ENCODE data around the gene FAM50B.

The FAM50B gene

GRCh38 chr6:3876101-3876500 lies 26.9 kb downstream of the FAM50B start:
- DNase-seq: no peak

DNA sequence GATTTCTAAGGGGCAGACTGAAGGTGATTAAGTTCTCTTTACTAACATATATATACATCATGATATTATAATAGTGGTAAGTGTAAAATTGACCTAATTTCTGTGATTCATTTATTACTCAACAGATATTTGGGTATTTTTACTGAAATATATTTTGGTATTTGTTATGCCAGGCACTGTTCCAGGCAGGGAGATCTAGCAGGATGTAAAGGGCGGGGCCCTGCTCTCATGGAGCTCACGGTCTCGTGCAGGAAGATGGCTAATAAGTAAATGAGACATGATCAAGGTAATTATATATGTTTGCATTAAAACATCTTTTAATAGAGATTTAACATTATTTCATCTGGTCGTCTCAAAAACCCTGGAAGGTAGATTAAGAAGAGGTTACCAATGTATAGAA lies 27.7 kb downstream of the FAM50B start:
- no peak for DNase-seq

DNA sequence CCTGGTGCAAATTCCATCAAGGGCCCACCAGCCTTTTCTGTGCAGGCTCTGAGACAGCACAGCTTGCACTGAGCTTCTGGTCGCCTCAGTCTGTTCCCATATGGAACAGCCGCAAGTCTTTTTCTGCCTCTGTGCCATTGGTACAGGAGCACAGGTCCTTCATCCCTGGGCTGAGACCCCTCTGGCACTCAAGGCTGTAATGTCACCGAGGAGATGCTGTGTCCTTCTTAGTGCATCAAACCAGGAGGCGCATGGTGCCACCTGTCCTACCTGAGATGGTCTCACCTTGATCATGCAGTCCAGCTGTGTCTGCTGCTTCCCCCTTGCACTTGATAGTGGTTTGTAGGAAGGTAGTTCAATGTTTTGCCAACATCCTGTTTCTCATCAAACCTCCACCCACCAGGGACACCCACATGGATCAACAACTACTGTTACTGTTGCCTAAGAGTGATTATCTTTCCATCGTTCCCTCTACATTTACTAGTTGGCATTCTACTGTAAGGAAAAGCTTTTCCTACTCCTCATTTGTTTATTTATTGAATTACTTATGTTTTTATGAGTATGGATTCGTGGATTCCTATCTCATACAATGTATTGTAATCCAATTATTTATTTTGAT lies 29.0 kb downstream of the FAM50B start:
- DNase-seq: no peak

DNA sequence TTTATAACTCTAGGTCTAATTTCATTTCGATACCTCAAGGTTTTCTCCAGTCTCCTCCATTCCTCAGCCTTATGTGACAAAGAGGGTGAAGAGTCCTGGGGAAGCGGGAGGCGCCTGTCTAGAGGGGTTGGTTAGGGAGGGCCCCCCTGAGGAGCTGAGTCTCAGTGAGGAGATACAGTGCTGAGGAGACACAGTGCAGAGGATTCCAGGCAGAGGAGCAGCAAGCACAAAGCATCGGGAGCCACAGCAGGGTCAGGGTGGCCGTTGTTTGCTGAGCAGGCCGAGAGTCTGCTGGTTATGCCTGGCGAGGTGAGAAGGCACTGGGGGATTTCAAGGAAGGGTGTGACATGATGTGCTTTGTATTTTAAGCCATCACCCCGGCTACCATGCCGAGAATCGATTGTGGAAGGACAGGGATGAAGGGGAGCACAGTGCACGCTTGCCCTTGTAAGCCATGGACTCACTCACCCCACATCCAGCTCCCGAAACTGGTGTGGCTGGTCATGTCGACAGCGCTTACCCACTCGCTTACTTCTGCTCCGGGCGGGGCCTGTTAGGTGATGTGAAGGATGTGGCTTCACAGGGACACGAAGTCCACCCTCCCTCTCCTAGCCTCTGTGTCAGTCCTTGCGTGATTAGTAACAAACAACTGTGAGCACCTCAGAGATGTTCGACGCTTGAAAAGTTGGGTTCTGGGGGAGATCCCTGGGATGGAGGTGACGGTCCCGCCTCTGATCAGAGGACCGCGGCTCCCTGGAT lies 30.2 kb downstream of the FAM50B start:
- DNase-seq: no peak

GRCh38 chr6:3881711-3882421 lies 32.7 kb downstream of the FAM50B start:
- no peak for DNase-seq

- DNase-seq: no peak
Observed at GRCh38 chr6:3882431-3882830, 33.3 kb downstream of the FAM50B start.

DNA sequence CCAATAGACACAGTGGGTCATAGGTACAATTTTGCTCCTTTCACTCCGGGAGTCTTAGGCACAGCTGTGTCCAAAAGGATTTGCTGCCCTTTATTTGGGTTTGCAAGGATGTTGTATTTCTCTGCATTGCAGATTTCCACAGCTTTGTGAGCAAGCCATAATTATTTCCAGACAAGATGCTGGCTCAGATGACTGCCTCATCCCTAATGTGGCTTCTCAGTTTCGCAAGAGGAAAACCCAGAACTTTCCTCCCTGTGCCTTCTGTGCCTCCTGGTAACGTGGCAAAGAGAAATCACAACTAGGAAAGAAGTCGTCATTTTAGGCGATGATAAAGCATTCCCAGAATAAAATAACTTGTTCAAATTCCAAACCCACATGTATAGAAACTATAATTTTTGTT lies 33.7 kb downstream of the FAM50B start:
- DNase-seq: no peak

- no peak for DNase-seq
Observed at GRCh38 chr6:3884007-3884745, 35.0 kb downstream of the FAM50B start.

GRCh38 chr6:3885262-3886036 lies 36.3 kb downstream of the FAM50B start:
- DNase-seq: no peak

- no peak for DNase-seq
Observed at GRCh38 chr6:3887150-3887700, 38.1 kb downstream of the FAM50B start.

DNA sequence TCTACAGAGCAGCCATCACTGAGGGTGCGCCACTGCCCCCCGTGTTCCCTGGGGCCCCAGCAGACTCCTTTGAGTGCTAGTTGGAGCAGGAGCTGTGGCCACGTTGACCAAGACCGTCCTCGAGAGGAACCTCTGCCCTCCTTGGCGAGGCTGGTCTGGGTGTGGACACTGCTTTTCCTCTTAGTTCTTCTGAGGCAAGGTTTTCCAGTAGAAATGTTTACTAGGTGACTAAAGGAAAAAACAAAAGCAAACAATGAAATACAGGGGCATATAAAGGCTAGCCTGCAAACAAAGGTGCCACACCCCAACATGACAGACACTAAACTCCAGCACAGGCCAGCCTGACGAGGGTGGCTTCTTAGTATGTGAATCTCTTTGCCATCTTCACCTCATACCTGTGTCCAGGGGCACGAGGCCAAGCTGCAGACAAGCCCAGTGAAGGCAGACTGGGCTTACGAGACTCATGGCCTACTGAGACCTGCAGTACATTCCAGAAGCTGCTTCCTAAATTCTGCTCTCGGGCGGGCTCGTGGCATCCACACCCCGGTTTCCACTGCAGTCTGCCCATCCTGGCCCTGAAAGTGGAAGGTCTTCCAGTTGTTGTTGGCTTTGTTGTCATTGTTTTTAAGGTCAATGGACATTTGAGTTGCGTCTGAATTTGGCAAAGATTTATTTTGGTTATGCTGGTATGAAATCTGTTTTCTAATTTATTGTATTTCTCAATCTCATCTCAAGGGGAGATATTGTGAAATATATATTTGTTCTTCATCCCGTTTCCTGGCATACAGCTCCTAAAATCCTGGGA lies 39.2 kb downstream of the FAM50B start:
- no peak for DNase-seq

- DNase-seq: no peak
Observed at GRCh38 chr6:3890047-3890446, 40.9 kb downstream of the FAM50B start.

DNA sequence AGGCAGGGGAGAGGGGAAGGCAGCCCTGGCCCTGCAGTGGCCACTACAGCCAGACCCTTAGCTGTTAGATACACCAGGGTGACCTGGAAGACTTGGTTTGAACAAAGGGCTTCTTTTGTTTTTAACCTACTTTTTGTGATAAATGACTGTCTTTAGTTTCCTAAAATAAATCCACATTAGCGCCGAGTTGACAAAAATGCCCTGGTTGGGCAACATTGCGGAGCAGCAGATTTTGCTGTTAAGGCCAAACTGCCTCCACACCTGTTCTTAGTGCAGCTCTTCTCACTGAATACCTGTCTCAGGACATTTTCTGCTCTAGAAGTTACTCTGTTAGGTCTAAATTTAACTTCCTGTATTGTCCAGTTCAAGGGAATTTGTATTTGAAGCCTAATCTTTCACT lies 42.7 kb downstream of the FAM50B start:
- no peak for DNase-seq

DNA sequence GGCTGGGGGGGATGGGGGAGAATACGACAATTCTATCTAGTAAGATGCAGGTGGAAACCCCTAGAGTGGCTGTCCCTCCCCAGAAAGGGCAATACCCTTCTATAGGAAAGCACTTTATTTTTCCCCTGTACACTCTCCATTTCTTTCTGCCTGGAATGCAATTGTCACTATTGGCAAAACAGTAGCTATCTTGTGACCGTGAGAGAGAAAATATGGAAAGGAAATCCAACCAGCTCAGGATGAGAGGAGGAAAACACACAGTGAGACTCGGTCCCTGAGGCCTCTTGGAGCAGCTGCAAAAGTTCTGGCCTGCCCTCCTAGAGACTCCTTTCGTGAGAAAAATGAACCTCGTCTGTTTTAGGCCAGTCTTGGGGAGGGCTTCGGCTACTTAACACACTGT lies 43.4 kb downstream of the FAM50B start:
- DNase-seq: no peak

- DNase-seq: no peak
Observed at GRCh38 chr6:3893487-3893886, 44.3 kb downstream of the FAM50B start.

DNA sequence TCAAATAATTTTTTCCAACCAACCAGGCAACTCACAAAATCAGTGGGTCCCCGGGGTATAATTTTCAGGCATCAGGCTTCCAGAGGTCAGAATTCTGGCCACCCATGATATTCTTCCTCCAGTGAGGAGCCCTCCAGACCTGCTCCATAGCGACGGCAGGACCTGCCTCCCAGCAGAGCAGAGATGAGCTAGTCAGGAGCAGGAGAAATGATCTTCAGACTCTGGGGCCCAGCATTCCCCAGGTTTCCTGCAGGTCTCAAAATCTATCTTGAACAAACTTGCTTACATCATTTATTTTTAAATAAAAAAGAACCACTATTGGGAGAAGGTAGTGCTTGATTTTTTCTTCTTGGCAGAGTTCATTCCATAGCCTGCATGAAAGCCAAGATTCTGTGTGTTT lies 44.7 kb downstream of the FAM50B start:
- DNase-seq: no peak

DNA sequence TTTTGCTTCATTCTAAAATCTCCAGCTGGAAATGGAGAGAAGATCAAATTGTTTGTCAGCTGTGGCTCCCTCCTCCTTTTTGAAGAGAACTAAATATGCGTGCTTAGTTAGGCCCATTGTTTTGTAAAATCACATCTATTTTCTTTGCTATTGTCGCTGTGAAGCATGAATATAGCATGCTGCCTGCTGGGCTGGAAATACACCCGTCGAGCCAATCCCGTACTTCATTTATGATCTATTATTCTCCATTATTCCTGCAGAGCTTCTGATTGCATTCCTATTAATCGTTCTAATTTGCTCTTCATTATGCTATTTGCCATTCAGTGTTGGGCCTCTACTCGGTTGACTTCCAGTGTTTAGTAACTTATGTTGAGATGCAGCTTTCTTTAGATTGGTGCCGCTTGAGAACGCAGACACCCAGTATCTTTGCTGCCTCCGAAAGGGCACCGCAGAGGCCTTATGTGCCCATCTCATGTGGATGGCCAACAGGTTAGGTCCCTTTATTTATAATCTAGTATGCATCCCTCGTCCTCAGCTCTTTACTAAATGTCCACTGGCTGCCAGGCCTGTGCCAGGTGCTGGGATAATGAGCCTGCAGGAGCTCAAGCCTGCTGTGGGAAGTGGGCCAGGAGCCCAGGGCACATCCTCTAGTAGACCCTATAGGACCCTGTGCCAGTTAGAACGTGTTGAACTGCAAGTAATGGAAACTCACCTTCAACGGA lies 45.6 kb downstream of the FAM50B start:
- no peak for DNase-seq

DNA sequence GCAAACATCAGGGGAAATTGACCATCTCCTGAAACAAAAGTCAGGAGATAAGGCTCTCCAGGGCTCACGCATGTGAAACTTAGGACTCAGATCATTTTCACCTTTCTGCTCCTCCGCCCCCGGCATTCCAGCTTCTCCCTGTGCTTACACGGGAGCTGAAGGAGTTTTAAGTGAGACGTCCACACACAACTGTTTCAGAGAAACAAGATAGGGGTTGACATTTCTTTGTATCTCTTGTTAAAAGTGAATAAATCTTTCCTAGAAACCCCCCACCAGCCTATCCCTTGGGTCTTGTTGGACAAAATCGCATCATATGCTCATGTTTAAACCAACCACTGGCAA lies 46.1 kb downstream of the FAM50B start:
- DNase-seq: no peak

- no peak for DNase-seq
Observed at GRCh38 chr6:3895805-3896204, 46.6 kb downstream of the FAM50B start.

DNA sequence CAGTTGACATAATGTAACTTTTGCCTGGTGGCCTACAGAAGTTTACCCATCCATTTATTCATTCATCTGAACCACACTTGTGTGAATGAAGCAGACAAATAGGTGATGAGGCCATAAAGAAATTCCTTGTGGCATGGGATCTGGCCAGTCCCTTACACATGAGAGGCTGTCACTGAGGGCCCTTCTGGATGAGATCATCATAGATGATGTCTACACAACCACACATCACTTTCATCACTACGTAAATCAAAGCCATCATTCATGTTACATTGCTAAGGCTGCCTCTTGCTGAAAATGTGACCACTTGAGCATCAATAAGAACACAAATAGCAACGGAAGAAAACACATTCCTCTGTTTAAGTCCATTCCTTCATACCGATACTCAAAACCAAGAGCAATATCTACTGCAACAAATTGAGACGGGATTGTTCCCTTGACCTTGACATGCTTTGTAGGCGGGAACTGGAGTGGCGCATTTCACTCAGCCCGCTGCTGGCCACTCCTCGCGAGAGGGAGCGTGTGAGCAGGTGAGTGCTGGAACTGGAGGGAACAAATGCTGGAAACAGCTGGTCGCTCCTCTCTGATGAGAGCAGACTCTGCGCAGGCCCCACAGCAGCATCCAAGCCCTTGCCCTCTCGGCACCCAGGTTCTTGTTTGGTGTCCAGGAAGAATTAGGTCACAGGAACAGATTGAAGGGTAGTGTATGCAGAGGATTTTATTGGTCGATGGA lies 49.3 kb downstream of the FAM50B start:
- DNase-seq: no peak
